Subcutaneous abdominal adipose tissue (tissue), 5 donors: ENCODE results near the gene SETBP1.

Experiments used
- H3K27ac ChIP-seq: one replicate; pipeline ENCODE4 v1.7.0; 2013; ENCODE audit warnings: low read depth, mild to moderate bottlenecking, inconsistent platforms, low read length, moderate library complexity
- H3K27me3 ChIP-seq, 5 donors: one replicate each; pipeline ENCODE4 v1.7.0; 2013; ENCODE audit warnings: low read length in 5 of 5, inconsistent platforms in 1 of 5; ENCODE audit not compliant: control insufficient read depth in 5 of 5, insufficient read depth in 4 of 5
- H3K36me3 ChIP-seq, 5 donors: one replicate each; pipeline ENCODE4 v1.7.0; 2013; ENCODE audit warnings: low read length in 5 of 5; ENCODE audit not compliant: control insufficient read depth in 5 of 5, insufficient read depth in 5 of 5
- H3K4me1 ChIP-seq, 5 donors: one replicate each; pipeline ENCODE4 v1.7.0; 2013; ENCODE audit warnings: low read length in 5 of 5, mild to moderate bottlenecking in 3 of 5, moderate library complexity in 1 of 5; ENCODE audit not compliant: control insufficient read depth in 5 of 5, insufficient read depth in 5 of 5
- H3K4me3 ChIP-seq, 5 donors: one replicate each; pipeline ENCODE4 v1.7.0; 2013; ENCODE audit warnings: low read length in 5 of 5, low read depth in 1 of 5
- H3K9ac ChIP-seq, 5 donors: one replicate each; pipeline ENCODE4 v1.7.0; 2013; ENCODE audit warnings: low read length in 5 of 5, mild to moderate bottlenecking in 4 of 5, moderate library complexity in 3 of 5
- H3K9me3 ChIP-seq, 5 donors: one replicate each; pipeline ENCODE4 v1.7.0; 2013; ENCODE audit warnings: low read length in 5 of 5; ENCODE audit not compliant: control insufficient read depth in 5 of 5
- donor health status: healthy.
- donor health status: healthy.
- donor health status: healthy.
- donor health status: healthy.
- donor health status: healthy.

Gene SETBP1

GRCh38 chr18:44941516-44941915 is 260.8 kb downstream of the SETBP1 start:
- Histone ChIP-seq H3K27me3 (no peaks in the 10 kb centered on the region), H3K4me1 (peaks cover 0 to 37% (median 22%) of the 10 kb centered on the region in 5 donors), H3K9ac (peak overlapping the region in 1 of 5 donors; percentile 56), H3K4me3 (no peak overlapping the region), H3K9me3 (no peaks in the 10 kb centered on the region), H3K27ac (peak overlapping the region; percentile 34), H3K36me3 (no peaks in the 10 kb centered on the region)

GRCh38 chr18:44942073-44942472 is 261.4 kb downstream of the SETBP1 start:
- Histone ChIP-seq H3K9me3 (no peaks in the 10 kb centered on the region), H3K9ac (peak overlapping the region in 1 of 5 donors; percentile 56), H3K4me3 (no peak overlapping the region), H3K27me3 (no peaks in the 10 kb centered on the region), H3K4me1 (peaks cover 0 to 37% (median 22%) of the 10 kb centered on the region in 5 donors), H3K36me3 (no peaks in the 10 kb centered on the region), H3K27ac (peak overlapping the region; percentile 34)

- no peak overlapping the region for H3K9ac ChIP-seq
- H3K9me3 ChIP-seq, result no peaks in the 10 kb centered on the region
- no peak overlapping the region for H3K4me3 ChIP-seq
- peaks cover 0 to 37% (median 26%) of the 10 kb centered on the region in 5 donors for H3K4me1 ChIP-seq
- H3K36me3 ChIP-seq, result no peaks in the 10 kb centered on the region
- H3K27ac ChIP-seq, result no peak overlapping the region
- no peaks in the 10 kb centered on the region for H3K27me3 ChIP-seq
Observed at GRCh38 chr18:44943311-44943881, 262.7 kb downstream of the SETBP1 start.

GRCh38 chr18:44944461-44944860 is 263.8 kb downstream of the SETBP1 start:
- H3K27me3 ChIP-seq, result no peaks in the 10 kb centered on the region
- H3K9me3 ChIP-seq, result no peaks in the 10 kb centered on the region
- H3K4me3 ChIP-seq, result no peak overlapping the region
- H3K9ac ChIP-seq, result no peak overlapping the region
- peak overlapping the region; percentile 20 for H3K27ac ChIP-seq
- peaks cover 0 to 37% (median 26%) of the 10 kb centered on the region in 5 donors for H3K4me1 ChIP-seq
- H3K36me3 ChIP-seq, result no peaks in the 10 kb centered on the region

GRCh38 chr18:44945888-44946401 is 265.3 kb downstream of the SETBP1 start:
- H3K36me3 ChIP-seq, result peaks cover 0 to 11% (median 5%) of the 10 kb centered on the region in 5 donors
- H3K27me3 ChIP-seq, result no peaks in the 10 kb centered on the region
- H3K9me3 ChIP-seq, result no peaks in the 10 kb centered on the region
- H3K9ac ChIP-seq, result no peak overlapping the region
- no peak overlapping the region for H3K4me3 ChIP-seq
- H3K4me1 ChIP-seq, result peaks cover 0 to 37% (median 26%) of the 10 kb centered on the region in 5 donors
- H3K27ac ChIP-seq, result no peak overlapping the region

GRCh38 chr18:44946529-44947113 is 265.9 kb downstream of the SETBP1 start:
- H3K27me3 ChIP-seq, result no peaks in the 10 kb centered on the region
- H3K9me3 ChIP-seq, result no peaks in the 10 kb centered on the region
- no peak overlapping the region for H3K27ac ChIP-seq
- H3K9ac ChIP-seq, result no peak overlapping the region
- H3K4me3 ChIP-seq, result no peak overlapping the region
- peaks cover 0 to 15% (median 6%) of the 10 kb centered on the region in 5 donors for H3K36me3 ChIP-seq
- peaks cover 0 to 31% (median 26%) of the 10 kb centered on the region in 5 donors for H3K4me1 ChIP-seq

- no peak overlapping the region for H3K9ac ChIP-seq
- no peak overlapping the region for H3K4me3 ChIP-seq
- no peaks in the 10 kb centered on the region for H3K9me3 ChIP-seq
- H3K27ac ChIP-seq, result no peak overlapping the region
- no peaks in the 10 kb centered on the region for H3K27me3 ChIP-seq
- peaks cover 0 to 7% (median 4%) of the 10 kb centered on the region in 5 donors for H3K4me1 ChIP-seq
- peaks cover 0 to 22% (median 10%) of the 10 kb centered on the region in 5 donors for H3K36me3 ChIP-seq
Observed at GRCh38 chr18:44949967-44950366, 269.3 kb downstream of the SETBP1 start.

- Histone ChIP-seq H3K4me1 (peaks cover 0 to 7% (median 4%) of the 10 kb centered on the region in 5 donors), H3K9me3 (no peaks in the 10 kb centered on the region), H3K9ac (no peak overlapping the region), H3K27me3 (no peaks in the 10 kb centered on the region), H3K4me3 (no peak overlapping the region), H3K27ac (no peak overlapping the region), H3K36me3 (peaks cover 0 to 22% (median 13%) of the 10 kb centered on the region in 5 donors)
Observed at GRCh38 chr18:44950685-44951195, 270.1 kb downstream of the SETBP1 start.

- peaks cover 0 to 22% (median 13%) of the 10 kb centered on the region in 5 donors for H3K36me3 ChIP-seq
- H3K27ac ChIP-seq, result no peak overlapping the region
- no peaks in the 10 kb centered on the region for H3K9me3 ChIP-seq
- no peak overlapping the region for H3K4me3 ChIP-seq
- no peak overlapping the region for H3K9ac ChIP-seq
- H3K4me1 ChIP-seq, result peaks cover 0 to 7% (median 4%) of the 10 kb centered on the region in 5 donors
- no peaks in the 10 kb centered on the region for H3K27me3 ChIP-seq
Observed at GRCh38 chr18:44951748-44952147, 271.1 kb downstream of the SETBP1 start.

- H3K4me3 ChIP-seq, result no peak overlapping the region
- no peak overlapping the region for H3K27ac ChIP-seq
- H3K27me3 ChIP-seq, result no peaks in the 10 kb centered on the region
- peaks cover 0 to 22% (median 13%) of the 10 kb centered on the region in 5 donors for H3K36me3 ChIP-seq
- H3K4me1 ChIP-seq, result no peaks in the 10 kb centered on the region
- H3K9me3 ChIP-seq, result no peaks in the 10 kb centered on the region
- H3K9ac ChIP-seq, result no peak overlapping the region
Observed at GRCh38 chr18:44954257-44954656, 273.6 kb downstream of the SETBP1 start.
